ENCODE measurements around the gene TECR.
"Not testable (repeated sequence)": the region's sequence is repeated elsewhere in the genome, so short reads cannot be mapped to it uniquely, and the experiment has no call there.

Gene TECR

DNA sequence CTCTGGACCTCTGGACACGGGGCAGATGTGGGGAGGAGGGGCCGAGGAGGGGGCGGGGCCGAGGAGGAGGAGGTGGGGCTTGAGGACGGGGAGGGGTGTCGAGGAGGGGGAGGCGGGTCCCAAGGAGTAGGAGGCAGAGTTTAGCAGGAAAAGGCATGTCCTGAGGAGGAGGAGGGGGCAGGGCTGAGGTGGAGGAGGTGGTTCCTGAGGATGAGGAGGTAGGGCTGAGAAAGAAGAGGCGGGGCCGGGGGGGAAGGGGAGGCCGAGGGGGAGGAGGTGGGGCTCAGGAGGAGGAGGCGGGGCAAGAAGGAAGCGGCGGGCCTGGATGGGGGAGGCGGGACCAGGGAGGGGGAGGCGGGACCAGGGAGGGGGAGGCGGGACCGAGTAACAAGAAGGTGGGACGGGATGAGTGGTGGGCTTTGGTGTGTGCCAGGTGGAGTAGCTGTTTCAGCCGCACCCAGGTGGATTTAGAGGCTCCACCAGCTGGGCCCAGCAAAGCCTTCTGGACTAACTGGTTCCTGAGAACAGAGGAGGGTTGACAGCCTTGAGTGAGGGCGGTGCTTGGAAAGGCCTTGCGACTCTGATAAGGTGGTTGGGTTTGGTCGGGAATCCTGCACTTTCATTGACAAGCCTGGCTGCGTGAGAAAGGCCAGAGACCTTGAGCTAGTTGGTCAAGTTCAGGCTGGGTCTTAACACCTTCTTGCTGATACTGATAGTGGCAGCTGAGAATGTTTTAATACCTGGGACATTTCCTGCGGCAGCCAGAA lies 7.7 kb downstream of the TECR start:
- peak; percentile 62 for DNase-seq (ENCODE audit: low spot score)

- DNase-seq (ENCODE audit: low spot score), result no peak
Observed at GRCh38 chr19:14540741-14541525, 11.5 kb downstream of the TECR start.

DNA sequence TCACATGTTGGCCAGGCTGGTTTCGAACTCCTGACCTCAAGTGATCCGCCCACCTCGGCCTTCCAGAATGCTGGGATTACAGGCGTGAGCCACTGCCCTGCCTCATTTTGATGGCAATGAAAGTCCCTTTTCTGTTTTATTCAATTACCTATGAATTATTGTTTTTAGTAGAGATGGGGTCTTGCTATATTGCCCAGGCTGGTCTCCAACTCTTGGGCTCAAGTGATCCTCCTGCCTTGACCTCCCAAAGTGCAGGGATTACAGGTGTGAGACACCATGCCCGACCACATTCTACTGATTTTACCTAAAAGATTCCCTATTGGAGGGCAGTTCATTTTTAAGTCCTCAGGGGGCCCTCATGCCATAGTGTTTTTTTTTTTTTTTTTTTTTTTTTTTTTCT lies 12.6 kb downstream of the TECR start:
- not testable (repeated sequence) for DNase-seq (ENCODE audit: low spot score)

- no peak for DNase-seq (ENCODE audit: low spot score)
Observed at GRCh38 chr19:14542711-14543328, 13.4 kb downstream of the TECR start.

- no peak for DNase-seq (ENCODE audit: low spot score)
Observed at GRCh38 chr19:14544047-14544446, 14.7 kb downstream of the TECR start.

DNA sequence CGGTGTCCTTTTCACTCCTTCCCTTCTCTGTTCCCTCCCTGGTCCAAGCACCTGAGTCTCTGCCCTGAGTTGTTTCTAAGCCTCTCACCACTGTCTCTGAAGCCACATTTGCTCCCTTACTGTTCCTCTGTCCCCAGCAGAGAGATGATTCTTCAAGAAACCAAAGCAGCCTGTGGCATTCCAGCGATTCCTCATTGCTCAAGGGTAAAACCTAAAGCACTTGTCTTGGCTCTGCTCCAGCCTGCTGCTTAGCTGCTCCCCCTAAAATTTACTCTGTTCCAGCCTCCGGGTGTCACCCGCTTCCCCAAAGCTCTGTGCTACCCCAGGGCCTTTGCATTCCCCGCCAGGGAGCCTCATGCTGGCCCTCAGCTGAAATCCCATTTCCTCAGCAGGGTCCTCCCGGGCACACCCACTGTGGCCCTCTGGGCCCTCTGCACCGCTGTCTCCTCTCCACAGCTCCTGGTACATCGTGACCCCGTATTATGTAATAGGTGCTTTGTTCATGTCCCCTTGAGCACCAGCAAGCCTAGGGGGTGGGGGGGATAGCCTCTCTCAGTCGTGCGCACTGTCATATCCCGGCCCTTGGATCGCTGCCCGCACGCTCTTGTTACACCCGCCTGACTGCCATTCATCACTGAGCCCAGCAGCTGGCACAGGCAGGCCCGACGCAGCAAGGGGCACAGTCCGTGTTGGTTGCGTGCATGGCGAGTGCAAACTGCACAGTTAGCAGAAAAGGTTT lies 15.8 kb downstream of the TECR start:
- DNase-seq (ENCODE audit: low spot score), result no peak

DNA sequence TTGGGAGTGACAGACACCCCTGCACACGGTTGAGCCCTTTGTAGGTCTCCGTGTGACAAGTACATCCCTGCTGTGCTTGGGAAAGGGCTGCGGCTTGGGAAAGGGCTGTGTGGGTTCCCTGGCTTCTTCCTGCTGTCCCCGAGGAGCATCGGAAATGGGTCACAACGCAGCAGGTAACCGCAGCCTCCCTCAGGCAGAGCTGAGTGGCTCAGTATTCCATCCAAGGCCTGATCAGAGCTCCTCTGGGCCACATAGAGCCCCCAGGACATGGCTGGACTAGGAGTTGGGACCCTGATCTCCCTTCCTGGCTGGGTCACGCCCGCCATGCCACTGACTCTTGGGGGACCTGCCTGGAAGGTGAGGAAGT lies 16.3 kb downstream of the TECR start:
- DNase-seq (ENCODE audit: low spot score), result no peak

GRCh38 chr19:14550201-14550754 lies 20.9 kb downstream of the TECR start:
- no peak for DNase-seq (ENCODE audit: low spot score)

GRCh38 chr19:14551134-14552005 lies 22.0 kb downstream of the TECR start:
- DNase-seq (ENCODE audit: low spot score), result peak; percentile 62

DNA sequence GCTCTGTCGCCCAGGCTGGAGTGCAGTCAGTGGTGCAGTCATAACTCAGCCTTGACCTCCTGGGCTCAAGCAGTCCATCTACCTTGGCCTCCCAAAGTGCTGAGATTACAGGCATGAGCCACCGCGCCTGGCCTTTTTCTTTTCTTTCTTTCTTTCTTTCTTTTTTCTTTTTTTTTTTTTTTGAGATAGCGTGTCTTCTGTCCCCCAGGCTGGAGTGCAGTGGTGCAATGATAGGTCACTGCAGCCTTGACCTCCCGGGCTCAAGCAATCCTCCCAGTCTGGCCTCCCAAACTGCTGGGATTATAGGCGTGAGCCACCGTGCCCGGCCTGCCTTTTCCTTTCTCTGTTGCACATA lies 22.6 kb downstream of the TECR start:
- DNase-seq (ENCODE audit: low spot score), result not testable (repeated sequence)

DNA sequence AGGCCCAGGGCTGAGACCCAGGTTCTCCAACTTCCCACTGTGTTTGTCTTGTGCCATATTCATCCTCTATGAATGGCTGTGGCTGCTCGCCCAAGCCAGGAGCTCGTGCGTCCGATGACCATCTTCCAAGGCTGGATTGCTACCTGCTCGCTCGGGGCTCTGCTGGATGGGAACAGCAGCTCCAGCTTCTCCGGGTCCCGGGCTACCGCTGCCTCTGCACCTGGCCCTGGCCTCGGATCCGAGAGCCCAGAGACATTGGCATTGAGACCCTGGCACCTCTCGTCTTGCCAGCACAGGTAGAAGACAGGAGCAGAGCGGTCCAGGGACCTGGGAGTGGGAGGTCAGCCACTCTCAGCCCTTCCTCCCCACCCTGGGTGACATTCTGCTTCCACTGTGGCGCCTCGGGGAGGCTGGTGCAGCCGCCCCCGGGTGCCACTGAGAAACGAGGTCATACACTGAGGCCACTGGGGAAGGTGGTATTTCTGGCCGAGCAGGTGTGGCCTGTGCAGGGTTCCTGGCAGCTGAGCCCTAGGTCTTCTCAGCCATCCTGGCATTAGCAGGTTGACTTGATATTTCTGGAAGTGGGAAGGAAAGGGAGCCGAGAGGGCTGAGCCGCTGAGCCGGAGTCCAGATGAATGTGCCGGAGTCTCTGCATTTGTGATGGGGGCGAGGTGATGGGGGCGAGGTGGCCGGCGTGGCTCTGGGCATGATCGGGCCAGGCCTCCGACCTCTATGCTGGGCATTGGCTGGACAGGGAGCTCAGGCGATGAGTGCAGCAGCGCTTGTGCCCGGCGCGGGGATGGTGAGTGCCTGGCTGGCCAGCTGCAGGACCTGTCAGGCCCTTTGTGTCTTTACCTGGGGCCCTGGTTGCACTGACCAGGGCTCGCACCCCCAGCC lies 23.9 kb downstream of the TECR start:
- DNase-seq (ENCODE audit: low spot score), result no peak

DNA sequence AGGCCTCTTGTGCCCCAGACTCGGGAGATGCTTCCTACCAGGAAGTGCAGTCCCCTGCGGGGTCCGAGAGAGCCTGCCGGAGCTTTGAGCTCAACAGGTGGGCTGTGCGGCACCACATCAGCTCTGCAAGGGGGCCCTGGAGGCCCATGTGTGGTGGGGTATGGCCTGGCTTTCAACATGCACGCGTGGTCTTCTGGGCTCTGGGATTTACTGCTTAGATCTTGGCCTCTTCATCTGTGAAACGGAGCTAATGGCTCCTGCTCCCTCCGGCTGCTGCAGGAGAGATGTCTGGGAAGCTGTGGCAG lies 24.5 kb downstream of the TECR start:
- DNase-seq (ENCODE audit: low spot score), result no peak

- no peak for DNase-seq (ENCODE audit: low spot score)
Observed at GRCh38 chr19:14554382-14554812, 25.0 kb downstream of the TECR start.

GRCh38 chr19:14555918-14556661 lies 26.7 kb downstream of the TECR start:
- no peak for DNase-seq (ENCODE audit: low spot score)

- DNase-seq (ENCODE audit: low spot score), result peak; percentile 81
Observed at GRCh38 chr19:14556662-14557188, 27.3 kb downstream of the TECR start.

DNA sequence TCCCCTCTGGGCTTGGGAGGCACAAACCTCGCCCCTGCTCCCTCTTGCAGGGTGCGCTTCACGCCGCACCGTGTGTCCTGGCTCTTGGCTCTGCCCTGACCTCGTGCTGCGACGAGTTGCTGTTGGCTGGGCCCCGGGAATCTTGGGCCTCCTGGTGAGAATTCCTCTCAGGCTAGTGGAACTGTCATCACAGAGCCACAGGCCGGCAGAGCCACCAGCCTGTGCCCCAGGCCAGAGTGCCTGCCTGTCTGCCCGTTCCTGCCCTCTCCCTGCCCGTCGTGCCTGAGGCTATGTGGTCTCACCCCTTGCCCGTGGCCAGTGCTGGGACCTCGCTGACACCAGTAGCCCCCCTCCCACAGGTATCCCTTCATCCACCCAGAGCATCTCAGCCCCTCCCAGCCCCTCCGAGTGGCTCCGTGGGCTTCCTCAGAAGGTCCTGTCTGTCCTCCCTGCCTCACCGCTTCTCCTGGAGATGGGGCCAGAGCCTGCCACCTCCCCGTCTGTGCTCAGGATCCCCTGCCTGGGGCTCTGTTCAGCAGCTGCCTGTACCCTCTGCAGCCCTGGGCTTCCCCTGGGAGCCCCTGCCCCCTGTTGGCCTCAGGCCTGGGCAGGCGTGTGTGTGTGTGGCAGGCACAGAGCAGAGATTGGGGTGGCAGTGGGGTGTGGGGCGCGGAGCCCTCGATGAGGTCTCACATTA lies 29.1 kb downstream of the TECR start:
- DNase-seq (ENCODE audit: low spot score), result no peak

- no peak for DNase-seq (ENCODE audit: low spot score)
Observed at GRCh38 chr19:14559916-14560775, 30.8 kb downstream of the TECR start.

- DNase-seq (ENCODE audit: low spot score), result no peak
Observed at GRCh38 chr19:14560776-14561108, 31.3 kb downstream of the TECR start.
